OCI-LY1 (cell line): Measurements from ENCODE around the gene ARMH3.

Experiments used
- EZH2 ChIP-seq: fragments of 200-600 bp; sonication (generic), shearing (Covaris generic); IDR thresholded peaks from 2 replicates; pipeline ENCODE4 v1.8.0; 2017; ENCODE audit warnings: borderline replicate concordance, mixed run types, mild to moderate bottlenecking, antibody characterized with exemption, low read length, moderate library complexity, mixed read lengths
- TF ChIP-seq, protein P1 (sequence below): fragments of 200-600 bp; sonication (generic), shearing (Covaris generic); IDR thresholded peaks from 2 replicates; pipeline ENCODE4 v1.5.1; 2017; ENCODE audit warnings: mild to moderate bottlenecking, antibody characterized with exemption, low read length, moderate library complexity, mixed read lengths

GRCh38 chr10:101850749-101851148 is 205.2 kb downstream of the ARMH3 start:
- TF ChIP-seq, protein P1, sequence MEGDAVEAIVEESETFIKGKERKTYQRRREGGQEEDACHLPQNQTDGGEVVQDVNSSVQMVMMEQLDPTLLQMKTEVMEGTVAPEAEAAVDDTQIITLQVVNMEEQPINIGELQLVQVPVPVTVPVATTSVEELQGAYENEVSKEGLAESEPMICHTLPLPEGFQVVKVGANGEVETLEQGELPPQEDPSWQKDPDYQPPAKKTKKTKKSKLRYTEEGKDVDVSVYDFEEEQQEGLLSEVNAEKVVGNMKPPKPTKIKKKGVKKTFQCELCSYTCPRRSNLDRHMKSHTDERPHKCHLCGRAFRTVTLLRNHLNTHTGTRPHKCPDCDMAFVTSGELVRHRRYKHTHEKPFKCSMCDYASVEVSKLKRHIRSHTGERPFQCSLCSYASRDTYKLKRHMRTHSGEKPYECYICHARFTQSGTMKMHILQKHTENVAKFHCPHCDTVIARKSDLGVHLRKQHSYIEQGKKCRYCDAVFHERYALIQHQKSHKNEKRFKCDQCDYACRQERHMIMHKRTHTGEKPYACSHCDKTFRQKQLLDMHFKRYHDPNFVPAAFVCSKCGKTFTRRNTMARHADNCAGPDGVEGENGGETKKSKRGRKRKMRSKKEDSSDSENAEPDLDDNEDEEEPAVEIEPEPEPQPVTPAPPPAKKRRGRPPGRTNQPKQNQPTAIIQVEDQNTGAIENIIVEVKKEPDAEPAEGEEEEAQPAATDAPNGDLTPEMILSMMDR: no peak
- TF ChIP-seq EZH2: no peak
